CD4-positive, alpha-beta T cell treated with Interleukin-15 for 4 hours (primary cell): ENCODE measurements around the gene CHRM1.
"Not testable (repeated sequence)": the region's sequence is repeated elsewhere in the genome, so short reads cannot be mapped to it uniquely, and the experiment has no call there.

Source experiments
- DNase-seq: peaks from one replicate; pipeline ENCODE4 v3.0.0-alpha.2; 2020; ENCODE audit warnings: low spot score

Gene CHRM1

GRCh38 chr11:62875698-62876478, 45.3 kb downstream of the CHRM1 start:
- no peak for DNase-seq

DNA sequence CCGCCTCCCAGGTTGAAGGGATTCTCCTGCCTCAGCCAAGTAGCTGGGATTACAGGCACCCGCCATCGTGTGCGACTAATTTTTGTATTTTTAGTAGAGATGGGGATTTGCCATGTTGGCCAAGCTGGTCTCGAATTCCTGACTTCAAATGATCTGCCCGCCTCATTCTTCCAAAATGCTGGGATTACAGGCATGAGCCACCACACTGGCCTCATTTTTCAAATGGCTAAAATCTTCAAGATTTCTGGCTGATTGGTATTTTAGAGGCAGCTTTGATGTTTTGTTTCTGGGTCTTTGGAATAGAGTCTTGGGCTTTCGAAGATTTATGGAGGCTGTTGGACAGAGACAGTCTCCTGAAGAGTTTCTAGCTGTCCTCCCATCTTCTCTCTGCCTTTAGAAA, 46.3 kb downstream of the CHRM1 start:
- no peak for DNase-seq

DNA sequence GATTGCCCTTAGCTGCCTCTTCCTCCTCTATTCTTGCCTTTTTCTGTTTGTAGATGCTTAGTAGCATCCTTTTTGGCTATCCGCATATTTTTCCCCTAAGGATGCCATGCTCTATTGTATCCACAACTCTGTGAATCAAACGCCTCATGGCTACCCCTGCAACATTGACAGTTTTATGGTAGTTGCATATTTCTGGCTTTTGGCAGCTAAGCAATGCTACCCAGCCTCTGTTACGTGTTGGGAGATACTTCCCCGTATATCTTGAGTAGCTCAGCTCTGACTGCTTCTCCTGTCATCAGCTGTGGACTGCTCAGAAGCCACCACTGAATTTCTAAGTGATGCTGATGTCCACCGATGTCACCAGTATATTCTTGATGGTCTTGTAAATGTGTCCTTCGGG, 55.5 kb downstream of the CHRM1 start:
- no peak for DNase-seq

DNA sequence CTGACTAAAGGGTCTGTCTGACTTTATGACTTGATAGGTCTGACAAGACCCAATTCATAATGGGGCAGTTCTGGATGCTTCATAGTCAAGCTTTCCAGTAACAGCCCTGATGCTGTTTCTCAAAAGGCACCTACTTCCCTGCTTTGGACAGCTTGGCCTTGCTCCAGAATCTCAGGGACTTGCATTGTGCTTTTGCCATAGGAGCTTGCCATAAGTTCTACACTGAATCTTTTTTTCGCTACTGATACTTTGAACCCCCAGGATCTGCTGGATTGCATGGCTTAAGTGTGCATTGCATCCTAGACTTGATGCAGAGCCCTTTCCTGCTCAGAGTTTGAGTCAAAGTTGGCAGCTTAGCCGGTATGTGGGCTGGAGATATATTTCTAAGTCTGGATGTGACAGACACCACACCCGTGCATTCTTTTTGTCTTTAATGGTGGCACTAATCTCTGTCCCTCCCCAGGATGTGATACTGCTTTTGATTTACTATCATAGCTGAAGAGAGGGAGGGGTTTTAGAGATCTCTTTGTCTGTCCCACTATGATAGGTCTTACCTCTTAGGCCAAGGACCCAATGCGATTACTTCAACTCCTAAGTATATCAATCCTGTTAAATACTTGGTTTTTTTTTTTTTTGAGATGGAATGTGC, 57.4 kb downstream of the CHRM1 start:
- no peak for DNase-seq

GRCh38 chr11:62861564-62862192, 59.5 kb downstream of the CHRM1 start:
- not testable (repeated sequence) for DNase-seq

- no peak for DNase-seq
These were observed 60.2 kb downstream of the CHRM1 start for GRCh38 chr11:62860835-62861563.

DNA sequence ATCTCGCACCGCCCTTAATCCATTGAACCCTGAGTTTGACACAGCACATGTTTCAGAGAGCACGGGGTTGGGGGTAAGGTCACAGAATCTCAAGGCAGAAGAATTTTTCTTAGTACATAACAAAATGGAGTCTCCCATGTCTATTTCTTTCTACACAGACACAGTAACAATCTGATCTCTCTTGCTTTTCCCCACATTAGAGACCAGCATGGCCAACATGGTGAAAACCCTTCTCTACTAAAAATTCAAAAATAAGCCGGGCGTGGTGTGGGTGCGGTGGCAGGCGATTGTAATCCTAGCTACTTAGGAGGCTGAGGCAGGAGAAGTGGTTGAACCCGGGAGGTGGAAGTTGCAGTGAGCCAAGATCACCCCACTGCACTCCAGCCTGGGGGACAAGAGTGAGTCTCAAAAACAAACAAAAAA, 61.9 kb downstream of the CHRM1 start:
- DNase-seq = not testable (repeated sequence)
